RWPE1 (cell line): ENCODE measurements around the gene MPP3.

Source experiments
- CTCF ChIA-PET: fragments of 350-600 bp; sonication (Branson Sonifier 250); formaldehyde crosslinking; extraction: SDS; loops from one replicate; lab custom pipeline; 2021; lab: Yijun Ruan, JAX
- POLR2A ChIA-PET: fragments of 400-600 bp; formaldehyde crosslinking; extraction: SDS; loops from one replicate; lab custom pipeline; 2020; ENCODE audit warnings: antibody characterized with exemption; ENCODE audit not compliant: low non-redundant PET; lab: Yijun Ruan, JAX
- DNase-seq: peaks from one replicate; pipeline ENCODE4 v3.0.0; 2012; ENCODE audit warnings: low spot score
- H3K27ac ChIP-seq: fragments of 450-650 bp; 2 replicates; pipeline ENCODE4 v1.5.1; 2017
- CTCF ChIP-seq: fragments of 450-650 bp; conservative IDR thresholded peaks from 2 replicates; pipeline ENCODE4 v1.5.1; 2017; ENCODE audit warnings: low read depth, mild to moderate bottlenecking

Gene MPP3

GRCh38 chr17:43768382-43768781, 64.6 kb downstream of the MPP3 start:
- POLR2A ChIA-PET: no interaction called here
- DNase-seq: no peak
- no peak for TF ChIP-seq CTCF
- H3K27ac ChIP-seq: no peak overlapping the region
- CTCF ChIA-PET: interaction anchor here (0.5 to 0.7 kb wide), 4 partner anchors 9 to 284 kb away, joined by 3 to 6 read pairs (median 3); partner anchors contain the start of gene DHX8

GRCh38 chr17:43767713-43768059, 65.3 kb downstream of the MPP3 start:
- ChIA-PET POLR2A (no interaction called here), CTCF (interaction anchor here (0.5 to 2.1 kb wide), 5 partner anchors 10 to 177 kb away, joined by 3 to 11 read pairs (median 7); no protein-coding TSS in a partner anchor)
- DNase-seq: no peak
- no peak overlapping the region for H3K27ac ChIP-seq
- TF ChIP-seq CTCF: no peak

- ChIA-PET CTCF (interaction anchor here (1.4 to 2.1 kb wide), 3 partner anchors 67 to 93 kb away, joined by 7 to 11 read pairs (median 7); no protein-coding TSS in a partner anchor), POLR2A (no interaction called here)
- no peak overlapping the region for H3K27ac ChIP-seq
- DNase-seq: no peak
- no peak for TF ChIP-seq CTCF
Measured at GRCh38 chr17:43767053-43767712, 65.8 kb downstream of the MPP3 start.

GRCh38 chr17:43766413-43767052, 66.4 kb downstream of the MPP3 start:
- ChIA-PET CTCF (interaction anchor here (0.6 to 2.1 kb wide), 12 partner anchors 10 to 249 kb away, joined by 3 to 15 read pairs (median 5); no protein-coding TSS in a partner anchor), POLR2A (no interaction called here)
- H3K27ac ChIP-seq: no peak overlapping the region
- DNase-seq: peak; percentile 56
- TF ChIP-seq CTCF: peak; percentile 91

GRCh38 chr17:43760254-43760852, 72.6 kb downstream of the MPP3 start:
- DNase-seq: peak; percentile 96
- TF ChIP-seq CTCF: peak; percentile 98
- H3K27ac ChIP-seq: peak overlapping the region; percentile 43
- ChIA-PET POLR2A (interaction anchor here (0.6 kb wide), 1 partner anchor 42 kb away, joined by 6 read pairs; no protein-coding TSS in a partner anchor), CTCF (interaction anchor here (0.6 to 7.6 kb wide), 20 partner anchors 10 to 275 kb away, joined by 3 to 181 read pairs (median 3); partner anchors contain the start of genes CD300LG and CFAP97D1)

GRCh38 chr17:43759836-43760235, 73.1 kb downstream of the MPP3 start:
- ChIA-PET POLR2A (interaction anchor here (0.6 kb wide), 1 partner anchor 42 kb away, joined by 6 read pairs; no protein-coding TSS in a partner anchor), CTCF (interaction anchor here (0.5 to 7.6 kb wide), 18 partner anchors 9 to 1117 kb away, joined by 3 to 181 read pairs (median 4); partner anchors contain the start of genes CD300LG and CFAP97D1)
- no peak for TF ChIP-seq CTCF
- peak overlapping the region; percentile 43 for H3K27ac ChIP-seq
- peak; percentile 69 for DNase-seq
